PC-3 (cell line): ENCODE measurements around the gene ZNF106. TPM values are rescaled to one million over a fixed set of nuclear protein-coding genes. Genes with fewer than 3 reads are reported as not detected.

Source experiments
- ATAC-seq: fragments of 200-7000 bp; cut with Tn5 transposase; 2 replicates; pipeline ENCODE4 v1.9.1; 2020; ENCODE audit warnings: mild to moderate bottlenecking, moderate library complexity
- BruUV-seq: library from RNA; stranded (reverse); fragments of 400-500 nt; replicated peaks from 2 replicates; lab custom pipeline; 2021; lab: Mats Ljungman, UMichigan
- CTCF ChIA-PET: fragments of 300-600 bp; sonication (Branson Sonifier 250); formaldehyde crosslinking; loops from one replicate; lab custom pipeline; 2022; ENCODE audit warnings: antibody characterized with exemption; lab: Charles Lee
- POLR2A ChIA-PET: fragments of 300-600 bp; sonication (Branson Sonifier 250); formaldehyde crosslinking; loops from one replicate; lab custom pipeline; 2022; ENCODE audit warnings: antibody characterized with exemption; ENCODE audit not compliant: unreplicated experiment; lab: Charles Lee
- DNase-seq: peaks from one replicate; pipeline ENCODE4 v3.0.0-alpha.2; 2015
- H2AFZ ChIP-seq: fragments of 300-600 bp; sonication (generic); 2 replicates; pipeline ENCODE4 v1.6.0; 2016; ENCODE audit warnings: antibody characterized with exemption, low read length
- H3F3A ChIP-seq: fragments of 300-600 bp; sonication (generic); one replicate; pipeline ENCODE4 v1.6.0; 2017; ENCODE audit warnings: antibody characterized with exemption, low read length, control low read depth, mild to moderate bottlenecking; ENCODE audit not compliant: unreplicated experiment
- H3K27ac ChIP-seq: fragments of 300-600 bp; sonication (generic); 2 replicates; pipeline ENCODE4 v1.5.1; 2016; ENCODE audit warnings: mild to moderate bottlenecking, low read length
- H3K27me3 ChIP-seq: fragments of 300-600 bp; sonication (generic); 2 replicates; pipeline ENCODE4 v1.6.1; 2016; ENCODE audit warnings: low read length, mixed read lengths
- H3K36me3 ChIP-seq: fragments of 300-600 bp; sonication (generic); 2 replicates; pipeline ENCODE4 v1.6.1; 2016; ENCODE audit warnings: low read depth, mixed run types, low read length, mixed read lengths
- H3K4me1 ChIP-seq: fragments of 300-600 bp; sonication (generic); 2 replicates; pipeline ENCODE4 v1.5.1; 2016; ENCODE audit warnings: low read length; ENCODE audit not compliant: insufficient read depth
- H3K4me2 ChIP-seq: fragments of 300-600 bp; sonication (generic); 2 replicates; pipeline ENCODE4 v1.6.0; 2016; ENCODE audit warnings: low read length
- H3K4me3 ChIP-seq: fragments of 300-600 bp; sonication (generic); 2 replicates; pipeline ENCODE4 v1.5.1; 2016; ENCODE audit warnings: mild to moderate bottlenecking, low read length, mixed read lengths
- H3K79me2 ChIP-seq: fragments of 300-600 bp; sonication (generic); 2 replicates; pipeline ENCODE4 v1.6.1; 2017; ENCODE audit warnings: low read length, mixed read lengths
- H3K9ac ChIP-seq: fragments of 300-600 bp; sonication (generic); 2 replicates; pipeline ENCODE4 v1.6.0; 2016; ENCODE audit warnings: mild to moderate bottlenecking, low read length
- H3K9me2 ChIP-seq: fragments of 300-600 bp; sonication (generic); replicated peaks from 2 replicates; pipeline ENCODE4 v1.6.1; 2016; ENCODE audit warnings: mixed run types, low read length, mixed read lengths
- H3K9me3 ChIP-seq: fragments of 300-600 bp; sonication (generic); 2 replicates; pipeline ENCODE4 v1.6.1; 2016; ENCODE audit warnings: low read length, mixed read lengths
- H4K20me1 ChIP-seq: fragments of 300-600 bp; sonication (generic); 2 replicates; pipeline ENCODE4 v1.6.1; 2016; ENCODE audit warnings: low read length, mixed read lengths
- EZH2 ChIP-seq: fragments of 300-600 bp; sonication (generic); IDR thresholded peaks from one replicate; pipeline ENCODE4 v1.6.1; 2017; ENCODE audit warnings: antibody characterized with exemption, mild to moderate bottlenecking, low read length; ENCODE audit not compliant: unreplicated experiment
- EZH2phosphoT487 ChIP-seq: fragments of 300-600 bp; sonication (generic); IDR thresholded peaks from 2 replicates; pipeline ENCODE4 v1.6.1; 2018; ENCODE audit warnings: mild to moderate bottlenecking, antibody characterized with exemption, low read length, borderline replicate concordance
- intact Hi-C: fragments of 100-400 bp; cut with micrococcal nuclease; formaldehyde crosslinking; loops from 2 replicates; pipeline ENCODE4 v1.9.0; 2023
- total RNA-seq: library from RNA; depleted of rRNA; stranded (reverse); fragments of >200 nt; gene quantifications from 2 replicates; pipeline ENCODE4 v1.2.3, GENCODE V29; 2014
- TF ChIP-seq, protein P1 (sequence below): fragments of 300-600 bp; sonication (generic); conservative IDR thresholded peaks from 2 replicates; pipeline ENCODE4 v1.5.1; 2017; ENCODE audit warnings: antibody characterized with exemption, low read depth, mild to moderate bottlenecking, low read length

Gene ZNF106
- total RNA-seq, 1 experiment from 2014 or later: 25.6 TPM

DNA sequence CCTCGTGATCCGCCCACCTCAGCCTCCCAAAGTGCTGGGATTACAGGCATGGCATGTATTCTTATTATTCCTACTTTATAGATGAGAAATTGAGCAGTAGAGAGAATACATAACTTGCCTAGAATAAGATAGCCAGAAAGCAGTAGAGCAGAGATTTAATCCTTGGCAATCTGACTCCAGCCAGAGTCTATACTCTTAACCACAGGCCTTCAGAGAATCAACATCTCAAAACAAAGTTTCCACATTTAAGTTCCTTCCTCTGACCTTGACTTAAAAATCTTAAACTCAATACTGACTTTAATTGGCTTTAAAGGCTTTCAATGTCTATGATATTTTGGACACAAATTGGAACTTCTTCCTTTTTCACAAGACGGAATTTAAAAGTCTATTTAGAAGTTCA, 37.1 kb downstream of the ZNF106 start:
- no peaks in the 10 kb centered on the region for H3K9me3 ChIP-seq
- H4K20me1 ChIP-seq: no peaks in the 10 kb centered on the region
- no peak overlapping the region for H3K27ac ChIP-seq
- CTCF ChIA-PET: no interaction called here
- DNase-seq (no peak), ATAC-seq (no peak)
- no peaks in the 10 kb centered on the region for H3K79me2 ChIP-seq
- no peak overlapping the region for H3K9ac ChIP-seq
- H3K9me2 ChIP-seq: no peaks in the 10 kb centered on the region
- intact Hi-C loops: no loop called here
- no peak overlapping the region for H3K4me2 ChIP-seq
- no peaks in the 10 kb centered on the region for H3K4me1 ChIP-seq
- TF ChIP-seq EZH2phosphoT487: no peak
- TF ChIP-seq, protein P1, sequence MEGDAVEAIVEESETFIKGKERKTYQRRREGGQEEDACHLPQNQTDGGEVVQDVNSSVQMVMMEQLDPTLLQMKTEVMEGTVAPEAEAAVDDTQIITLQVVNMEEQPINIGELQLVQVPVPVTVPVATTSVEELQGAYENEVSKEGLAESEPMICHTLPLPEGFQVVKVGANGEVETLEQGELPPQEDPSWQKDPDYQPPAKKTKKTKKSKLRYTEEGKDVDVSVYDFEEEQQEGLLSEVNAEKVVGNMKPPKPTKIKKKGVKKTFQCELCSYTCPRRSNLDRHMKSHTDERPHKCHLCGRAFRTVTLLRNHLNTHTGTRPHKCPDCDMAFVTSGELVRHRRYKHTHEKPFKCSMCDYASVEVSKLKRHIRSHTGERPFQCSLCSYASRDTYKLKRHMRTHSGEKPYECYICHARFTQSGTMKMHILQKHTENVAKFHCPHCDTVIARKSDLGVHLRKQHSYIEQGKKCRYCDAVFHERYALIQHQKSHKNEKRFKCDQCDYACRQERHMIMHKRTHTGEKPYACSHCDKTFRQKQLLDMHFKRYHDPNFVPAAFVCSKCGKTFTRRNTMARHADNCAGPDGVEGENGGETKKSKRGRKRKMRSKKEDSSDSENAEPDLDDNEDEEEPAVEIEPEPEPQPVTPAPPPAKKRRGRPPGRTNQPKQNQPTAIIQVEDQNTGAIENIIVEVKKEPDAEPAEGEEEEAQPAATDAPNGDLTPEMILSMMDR: no peak
- no peaks in the 10 kb centered on the region for H3F3A ChIP-seq
- no peak overlapping the region for H2AFZ ChIP-seq
- POLR2A ChIA-PET: no interaction called here
- H3K27me3 ChIP-seq: no peaks in the 10 kb centered on the region
- no peak overlapping the region for H3K4me3 ChIP-seq
- H3K36me3 ChIP-seq: peaks cover 14% of the 10 kb centered on the region
- no TSS peak for BruUV-seq

DNA sequence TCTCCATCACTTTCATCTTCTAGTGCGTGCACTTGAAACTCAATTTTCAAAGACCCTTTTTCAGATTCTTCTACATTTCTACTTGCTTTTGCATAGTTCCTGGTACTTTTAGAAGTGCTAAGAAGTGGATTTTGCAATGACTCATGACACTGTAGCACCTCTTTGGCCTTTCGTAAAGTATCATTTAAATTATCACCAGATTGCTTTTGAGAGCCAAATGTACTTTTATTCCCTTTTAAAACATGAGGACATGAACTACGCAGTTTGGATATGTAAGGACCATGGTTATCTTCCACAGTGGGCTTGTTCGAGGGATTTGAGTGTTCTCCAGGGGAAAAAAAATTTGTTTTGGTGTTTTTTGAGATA, 40.5 kb downstream of the ZNF106 start:
- CTCF ChIA-PET: no interaction called here
- POLR2A ChIA-PET: no interaction called here
- Histone ChIP-seq H3K36me3 (peaks cover 14% of the 10 kb centered on the region), H3K27me3 (no peaks in the 10 kb centered on the region), H3F3A (no peaks in the 10 kb centered on the region), H3K27ac (no peak overlapping the region), H3K9ac (no peak overlapping the region), H3K79me2 (no peaks in the 10 kb centered on the region), H2AFZ (no peak overlapping the region), H3K4me1 (no peaks in the 10 kb centered on the region), H3K4me3 (no peak overlapping the region), H4K20me1 (no peaks in the 10 kb centered on the region), H3K9me3 (no peaks in the 10 kb centered on the region), H3K9me2 (no peaks in the 10 kb centered on the region), H3K4me2 (no peak overlapping the region)
- TF ChIP-seq, protein P1: no peak
- TF ChIP-seq EZH2: no peak
- no peak for TF ChIP-seq EZH2phosphoT487
- ATAC-seq: no peak
- DNase-seq: no peak
- intact Hi-C loops: no loop called here
- BruUV-seq: TSS peak; percentile 45

DNA sequence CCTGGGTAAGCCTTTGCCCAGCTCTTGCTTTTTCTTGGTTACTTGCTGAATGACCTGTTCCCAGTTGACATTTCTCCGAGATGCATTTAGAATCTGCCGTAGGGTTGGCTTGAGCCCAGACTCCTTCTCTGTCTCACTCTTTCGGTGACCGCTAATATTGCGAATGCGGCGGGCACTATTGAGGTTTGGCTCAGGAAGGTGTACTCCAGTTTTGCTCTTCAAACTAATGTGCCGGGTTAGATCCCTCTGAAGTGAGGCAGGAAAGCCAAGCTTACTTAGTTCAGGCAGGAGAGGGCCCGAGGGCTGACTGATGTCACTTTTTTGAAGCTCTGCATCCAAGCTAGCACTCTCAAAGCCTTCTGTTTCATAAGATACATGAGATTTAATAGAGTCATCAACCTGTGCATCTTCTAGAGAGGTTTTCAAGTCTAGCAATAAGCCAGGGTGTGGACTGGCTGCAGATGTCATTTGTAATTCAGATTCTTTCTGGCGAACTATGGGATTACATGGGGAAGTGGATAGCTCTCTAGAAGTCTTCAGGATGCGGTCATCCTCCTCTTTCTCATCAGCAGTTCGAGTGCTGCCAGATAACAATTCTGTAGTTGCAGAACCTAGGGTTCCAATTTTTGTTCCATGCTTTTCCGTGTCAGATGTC, 41.0 kb downstream of the ZNF106 start:
- TF ChIP-seq, protein P1: no peak
- TF ChIP-seq EZH2 (no peak), EZH2phosphoT487 (no peak)
- POLR2A ChIA-PET: no interaction called here
- no peaks in the 10 kb centered on the region for H3K9me2 ChIP-seq

More for the DNA sequence above, 41.0 kb downstream of the ZNF106 start:
- no peak for ATAC-seq
- Histone ChIP-seq H3K4me2 (no peak overlapping the region), H3K79me2 (no peaks in the 10 kb centered on the region), H4K20me1 (no peaks in the 10 kb centered on the region), H3K9ac (no peak overlapping the region), H3K4me1 (no peaks in the 10 kb centered on the region), H2AFZ (no peak overlapping the region), H3K27ac (no peak overlapping the region), H3K9me3 (no peaks in the 10 kb centered on the region), H3F3A (no peaks in the 10 kb centered on the region), H3K27me3 (no peaks in the 10 kb centered on the region), H3K4me3 (no peak overlapping the region), H3K36me3 (peaks cover 16% of the 10 kb centered on the region)
- no peak for DNase-seq
- CTCF ChIA-PET: no interaction called here
- intact Hi-C loops: no loop called here
- BruUV-seq: no TSS peak
